ENCODE measurements around the gene CRIM1. TPM values are rescaled to one million over a fixed set of nuclear protein-coding genes. Genes with fewer than 3 reads are reported as not detected.

CRIM1 gene
- total RNA-seq, 4 donors from 2014 or later: 93.2 to 194 (median 119) TPM

DNA sequence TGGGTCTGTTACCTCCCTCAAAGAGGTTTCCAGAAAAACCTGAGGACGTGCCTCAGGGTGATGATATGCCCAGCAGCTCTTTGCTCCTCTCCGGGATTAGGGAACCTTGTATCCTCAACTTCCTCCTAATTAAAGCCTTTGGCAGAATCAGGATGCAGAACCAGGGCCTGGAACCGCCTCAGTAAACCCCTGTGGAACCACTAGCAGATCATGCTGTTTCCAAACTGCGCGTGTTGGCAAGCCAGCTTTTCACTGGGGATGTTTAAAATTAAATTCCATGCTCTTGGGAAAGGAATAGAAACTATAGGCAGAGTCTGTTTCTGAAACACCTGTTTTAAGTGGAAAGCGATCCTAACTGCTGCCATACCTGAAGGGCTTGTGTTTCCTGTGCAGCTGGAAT lies 26.4 kb downstream of the CRIM1 start:
- no peak for DNase-seq
- Histone ChIP-seq H3K36me3 (peaks cover 0 to 10% of the 10 kb centered on the region in 2 donors), H3K27ac (peak overlapping the region in 1 of 4 donors; percentile 18), H3K4me1 (peaks cover 44 to 78% of the 10 kb centered on the region in 2 donors), H3K4me3 (no peak overlapping the region), H3K27me3 (no peaks in the 10 kb centered on the region), H3K9me3 (no peaks in the 10 kb centered on the region)
- in situ Hi-C loops (cut with MboI; ENCODE audit: low sequenced_read_pairs in 4 of 4): no loop called here
- TF ChIP-seq, protein P1, sequence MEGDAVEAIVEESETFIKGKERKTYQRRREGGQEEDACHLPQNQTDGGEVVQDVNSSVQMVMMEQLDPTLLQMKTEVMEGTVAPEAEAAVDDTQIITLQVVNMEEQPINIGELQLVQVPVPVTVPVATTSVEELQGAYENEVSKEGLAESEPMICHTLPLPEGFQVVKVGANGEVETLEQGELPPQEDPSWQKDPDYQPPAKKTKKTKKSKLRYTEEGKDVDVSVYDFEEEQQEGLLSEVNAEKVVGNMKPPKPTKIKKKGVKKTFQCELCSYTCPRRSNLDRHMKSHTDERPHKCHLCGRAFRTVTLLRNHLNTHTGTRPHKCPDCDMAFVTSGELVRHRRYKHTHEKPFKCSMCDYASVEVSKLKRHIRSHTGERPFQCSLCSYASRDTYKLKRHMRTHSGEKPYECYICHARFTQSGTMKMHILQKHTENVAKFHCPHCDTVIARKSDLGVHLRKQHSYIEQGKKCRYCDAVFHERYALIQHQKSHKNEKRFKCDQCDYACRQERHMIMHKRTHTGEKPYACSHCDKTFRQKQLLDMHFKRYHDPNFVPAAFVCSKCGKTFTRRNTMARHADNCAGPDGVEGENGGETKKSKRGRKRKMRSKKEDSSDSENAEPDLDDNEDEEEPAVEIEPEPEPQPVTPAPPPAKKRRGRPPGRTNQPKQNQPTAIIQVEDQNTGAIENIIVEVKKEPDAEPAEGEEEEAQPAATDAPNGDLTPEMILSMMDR (IDR thresholded peaks at IDR 0.05 in 4 of 5, conservative IDR thresholded peaks at IDR 0.05 in 1 of 5): no peak
- TF ChIP-seq POLR2A (IDR thresholded peaks at IDR 0.05): no peak
- no peak for ATAC-seq
- intact Hi-C loops (cut with DNase I; ENCODE audit: low total_unique reads): no loop called here

GRCh38 chr2:36382472-36382871 lies 26.9 kb downstream of the CRIM1 start:
- DNase-seq (no peak), ATAC-seq (no peak)
- intact Hi-C loops (cut with DNase I; ENCODE audit: low total_unique reads) (no loop called here), in situ Hi-C loops (cut with MboI; ENCODE audit: low sequenced_read_pairs in 4 of 4) (no loop called here)
- Histone ChIP-seq H3K36me3 (peaks cover 0 to 10% of the 10 kb centered on the region in 2 donors), H3K27ac (no peak overlapping the region), H3K4me3 (no peak overlapping the region), H3K27me3 (no peaks in the 10 kb centered on the region), H3K4me1 (peaks cover 44 to 78% of the 10 kb centered on the region in 2 donors), H3K9me3 (no peaks in the 10 kb centered on the region)
- no peak for TF ChIP-seq POLR2A (IDR thresholded peaks at IDR 0.05)
- TF ChIP-seq, protein P1 (IDR thresholded peaks at IDR 0.05 in 4 of 5, conservative IDR thresholded peaks at IDR 0.05 in 1 of 5): no peak

GRCh38 chr2:36383726-36384125 lies 28.1 kb downstream of the CRIM1 start:
- ATAC-seq: no peak
- Histone ChIP-seq H3K4me1 (peaks cover 49 to 80% of the 10 kb centered on the region in 2 donors), H3K36me3 (peaks cover 0 to 10% of the 10 kb centered on the region in 2 donors), H3K4me3 (no peak overlapping the region), H3K27ac (no peak overlapping the region), H3K9me3 (no peaks in the 10 kb centered on the region), H3K27me3 (no peaks in the 10 kb centered on the region)
- in situ Hi-C loops (cut with MboI; ENCODE audit: low sequenced_read_pairs in 4 of 4): no loop called here
- intact Hi-C loops (cut with DNase I; ENCODE audit: low total_unique reads): no loop called here
- no peak for DNase-seq
- TF ChIP-seq POLR2A (IDR thresholded peaks at IDR 0.05): no peak
- TF ChIP-seq, protein P1 (IDR thresholded peaks at IDR 0.05 in 4 of 5, conservative IDR thresholded peaks at IDR 0.05 in 1 of 5): no peak

- peaks cover 56 to 88% of the 10 kb centered on the region in 2 donors for H3K4me1 ChIP-seq
- intact Hi-C loops (cut with DNase I; ENCODE audit: low total_unique reads): no loop called here
Observed at GRCh38 chr2:36384454-36384853, 28.9 kb downstream of the CRIM1 start.

More at GRCh38 chr2:36384454-36384853, 28.9 kb downstream of the CRIM1 start:
- no peak overlapping the region for H3K27ac ChIP-seq
- H3K4me3 ChIP-seq: no peak overlapping the region
- H3K9me3 ChIP-seq: no peaks in the 10 kb centered on the region
- in situ Hi-C loops (cut with MboI; ENCODE audit: low sequenced_read_pairs in 4 of 4): no loop called here
- no peaks in the 10 kb centered on the region for H3K27me3 ChIP-seq
- TF ChIP-seq, protein P1 (IDR thresholded peaks at IDR 0.05 in 4 of 5, conservative IDR thresholded peaks at IDR 0.05 in 1 of 5): no peak
- no peak for TF ChIP-seq POLR2A (IDR thresholded peaks at IDR 0.05)
- DNase-seq: no peak
- ATAC-seq: no peak
- peaks cover 0 to 10% of the 10 kb centered on the region in 2 donors for H3K36me3 ChIP-seq
